WI38 (cell line): ENCODE measurements around the gene UMAD1.
"Not testable (repeated sequence)": the region's sequence is repeated elsewhere in the genome, so short reads cannot be mapped to it uniquely, and the experiment has no call there.

Source experiments
- H3K4me3 ChIP-seq: 2 replicates; pipeline ENCODE4 v1.5.1; 2011; ENCODE audit warnings: low read depth, mild to moderate bottlenecking, control low read depth, low read length
- CTCF ChIP-seq: IDR thresholded peaks from 2 replicates; pipeline ENCODE4 v1.5.1; 2012; ENCODE audit warnings: low read depth, mild to moderate bottlenecking, control low read depth, low read length

Gene UMAD1

GRCh38 chr7:7667187-7667586 lies 26.6 kb downstream of the UMAD1 start:
- TF ChIP-seq CTCF = no peak
- no peak overlapping the region for H3K4me3 ChIP-seq

DNA sequence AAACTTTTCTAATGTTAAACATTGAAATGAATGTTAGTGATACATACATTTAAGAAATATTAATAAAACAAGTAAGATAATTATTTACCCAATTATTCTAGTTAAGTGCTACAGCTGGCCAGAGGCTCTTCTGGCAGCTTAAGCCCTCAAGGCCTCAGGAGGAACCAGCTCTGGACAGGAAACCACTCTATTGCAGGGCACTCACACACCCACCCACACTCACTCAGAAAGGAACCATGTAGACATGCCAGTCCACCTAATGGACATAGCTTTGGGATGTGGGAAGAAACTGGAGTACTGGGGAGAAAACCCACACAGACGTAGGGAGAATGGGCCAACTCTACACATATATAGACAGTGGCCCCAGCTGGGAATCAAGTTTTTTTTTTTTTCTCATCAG lies 28.2 kb downstream of the UMAD1 start:
- no peak overlapping the region for H3K4me3 ChIP-seq
- TF ChIP-seq CTCF = no peak

- TF ChIP-seq CTCF = no peak
These were observed 29.9 kb downstream of the UMAD1 start for GRCh38 chr7:7670490-7670889.

DNA sequence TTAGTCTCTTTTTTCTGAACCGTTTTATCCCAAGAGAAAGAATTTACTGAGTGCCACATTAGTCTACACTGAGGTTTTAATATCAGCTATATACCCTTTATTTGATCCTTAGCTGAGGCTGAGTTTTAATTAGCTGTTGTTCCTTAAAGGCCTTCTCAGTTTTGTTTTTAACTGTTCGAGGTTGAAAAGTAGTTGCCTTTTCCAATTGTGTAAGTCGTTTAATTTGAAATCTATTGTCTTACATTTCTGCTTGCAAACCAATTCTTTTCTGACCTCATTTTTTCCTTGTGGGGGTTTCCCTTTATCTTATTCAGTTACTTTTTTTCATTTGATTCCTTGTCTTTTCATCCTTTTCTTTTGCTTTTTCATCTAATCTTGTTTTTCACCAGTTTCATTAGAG lies 30.8 kb downstream of the UMAD1 start:
- no peak for TF ChIP-seq CTCF
- no peak overlapping the region for H3K4me3 ChIP-seq

More at GRCh38 chr7:7670490-7670889, 29.9 kb downstream of the UMAD1 start:
- no peak overlapping the region for H3K4me3 ChIP-seq

- TF ChIP-seq CTCF = no peak
- H3K4me3 ChIP-seq = no peak overlapping the region
These were observed 32.1 kb downstream of the UMAD1 start for GRCh38 chr7:7672545-7673239.

DNA sequence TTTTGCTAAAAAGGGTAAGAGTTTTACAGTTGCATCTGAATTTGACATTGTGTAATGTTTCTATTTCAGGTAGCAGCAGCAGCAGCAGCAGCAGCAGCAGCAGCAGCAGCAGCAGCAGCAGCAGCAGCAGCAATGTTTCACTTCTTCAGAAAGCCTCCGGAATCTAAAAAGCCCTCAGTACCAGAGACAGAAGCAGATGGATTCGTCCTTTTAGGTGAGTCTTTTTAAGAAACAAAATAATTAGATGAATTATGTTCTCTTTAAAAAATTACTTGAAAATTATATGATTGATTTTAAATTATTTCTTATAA lies 32.6 kb downstream of the UMAD1 start:
- no peak for TF ChIP-seq CTCF
- H3K4me3 ChIP-seq = no peak overlapping the region

DNA sequence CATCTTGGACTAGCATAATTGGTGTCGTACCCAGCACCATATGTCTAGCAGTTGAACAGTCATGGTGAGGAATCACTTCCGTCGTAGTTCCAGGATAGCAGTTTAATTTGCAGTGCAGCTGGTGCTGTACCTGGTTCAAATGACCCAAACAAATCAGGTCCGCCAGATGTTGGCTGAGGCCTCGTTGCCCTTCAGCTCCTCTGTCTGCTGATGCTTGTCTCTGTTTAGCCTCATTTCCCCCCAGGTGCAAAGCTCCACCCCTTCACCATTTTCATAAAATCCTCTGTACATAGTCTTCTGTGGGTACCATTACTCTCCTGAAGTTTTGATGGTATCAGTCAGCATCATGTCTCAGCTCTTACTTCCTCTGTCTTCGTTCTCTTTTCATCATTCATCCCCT lies 35.1 kb downstream of the UMAD1 start:
- no peak for TF ChIP-seq CTCF
- no peak overlapping the region for H3K4me3 ChIP-seq

GRCh38 chr7:7679640-7680039 lies 39.1 kb downstream of the UMAD1 start:
- not testable (repeated sequence) for H3K4me3 ChIP-seq
